Erythroblast (primary cell): Measurements from ENCODE around the gene KIAA0825.

Experiments used
- GATA1 ChIP-seq: IDR thresholded peaks from 2 replicates; pipeline ENCODE4 v1.6.1; 2011; ENCODE audit warnings: low read depth, mild to moderate bottlenecking, control low read depth, low read length, moderate library complexity
- POLR2A ChIP-seq: IDR thresholded peaks from 2 replicates; pipeline ENCODE4 v1.6.1; 2011; ENCODE audit warnings: mild to moderate bottlenecking, low read length

DNA sequence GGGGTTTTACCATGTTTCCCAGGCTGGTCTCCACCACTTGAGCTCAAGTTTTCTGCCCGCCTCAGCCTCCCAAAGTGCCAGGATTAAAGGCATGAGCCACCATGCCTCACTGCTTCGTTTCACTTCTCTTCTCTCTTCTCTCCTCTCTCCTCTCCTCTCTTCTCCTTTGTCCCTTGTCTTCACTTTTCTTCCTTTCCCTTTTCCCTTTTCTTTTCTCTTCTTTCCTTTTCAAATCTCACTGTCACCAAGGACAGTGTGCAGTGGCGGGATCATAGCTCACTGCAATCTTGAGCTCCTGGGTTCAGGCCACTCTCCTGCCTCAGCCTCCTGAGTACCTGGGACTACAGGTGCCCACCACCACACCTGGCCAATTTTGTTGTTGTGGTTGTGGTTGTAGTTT lies 49.5 kb upstream of the KIAA0825 start:
- no peak for TF ChIP-seq POLR2A
- TF ChIP-seq GATA1 = no peak
